Activated CD4-positive, alpha-beta memory T cell treated with anti-CD3 and anti-CD28 coated beads for 36 hours (primary cell): ENCODE results near the gene RAB44. TPM values are rescaled to one million over a fixed set of nuclear protein-coding genes. Genes with fewer than 3 reads are reported as not detected.

Experiments used
- CTCF ChIA-PET: fragments of 350-600 bp; sonication (Branson Sonifier 250); formaldehyde crosslinking; loops from one replicate; lab custom pipeline; 2021; ENCODE audit warnings: antibody characterized with exemption, inconsistent platforms; lab: Charles Lee
- POLR2A ChIA-PET: fragments of 350-600 bp; sonication (Branson Sonifier 250); formaldehyde crosslinking; loops from one replicate; lab custom pipeline; 2021; ENCODE audit warnings: antibody characterized with exemption; lab: Charles Lee
- DNase-seq: peaks from one replicate; pipeline ENCODE4 v3.0.0-alpha.2; 2020
- H3K27ac Mint-ChIP-seq: one replicate; pipeline ENCODE4 v1.8.0; 2021; ENCODE audit warnings: mixed read lengths
- H3K27me3 Mint-ChIP-seq: one replicate; pipeline ENCODE4 v1.8.0; 2021; ENCODE audit warnings: mixed read lengths
- H3K36me3 Mint-ChIP-seq: one replicate; pipeline ENCODE4 v1.8.0; 2021; ENCODE audit warnings: mixed read lengths
- H3K4me1 Mint-ChIP-seq: one replicate; pipeline ENCODE4 v1.8.0; 2021; ENCODE audit warnings: low read depth, mixed read lengths
- H3K4me3 Mint-ChIP-seq: one replicate; pipeline ENCODE4 v1.8.0; 2021; ENCODE audit warnings: mild to moderate bottlenecking, mixed read lengths
- H3K9me3 Mint-ChIP-seq: one replicate; pipeline ENCODE4 v1.8.0; 2021; ENCODE audit warnings: mixed read lengths
- intact Hi-C: fragments of 100-400 bp; cut with micrococcal nuclease; formaldehyde crosslinking; loops from one replicate; pipeline ENCODE4 v1.15.1; 2023
- total RNA-seq, 2 experiments: library from RNA; stranded (reverse); gene quantifications; one replicate each; pipeline ENCODE4 v1.2.3, GENCODE V29; 2021

The RAB44 gene
- total RNA-seq, 2 experiments from 2014 or later = 0.05 TPM

DNA sequence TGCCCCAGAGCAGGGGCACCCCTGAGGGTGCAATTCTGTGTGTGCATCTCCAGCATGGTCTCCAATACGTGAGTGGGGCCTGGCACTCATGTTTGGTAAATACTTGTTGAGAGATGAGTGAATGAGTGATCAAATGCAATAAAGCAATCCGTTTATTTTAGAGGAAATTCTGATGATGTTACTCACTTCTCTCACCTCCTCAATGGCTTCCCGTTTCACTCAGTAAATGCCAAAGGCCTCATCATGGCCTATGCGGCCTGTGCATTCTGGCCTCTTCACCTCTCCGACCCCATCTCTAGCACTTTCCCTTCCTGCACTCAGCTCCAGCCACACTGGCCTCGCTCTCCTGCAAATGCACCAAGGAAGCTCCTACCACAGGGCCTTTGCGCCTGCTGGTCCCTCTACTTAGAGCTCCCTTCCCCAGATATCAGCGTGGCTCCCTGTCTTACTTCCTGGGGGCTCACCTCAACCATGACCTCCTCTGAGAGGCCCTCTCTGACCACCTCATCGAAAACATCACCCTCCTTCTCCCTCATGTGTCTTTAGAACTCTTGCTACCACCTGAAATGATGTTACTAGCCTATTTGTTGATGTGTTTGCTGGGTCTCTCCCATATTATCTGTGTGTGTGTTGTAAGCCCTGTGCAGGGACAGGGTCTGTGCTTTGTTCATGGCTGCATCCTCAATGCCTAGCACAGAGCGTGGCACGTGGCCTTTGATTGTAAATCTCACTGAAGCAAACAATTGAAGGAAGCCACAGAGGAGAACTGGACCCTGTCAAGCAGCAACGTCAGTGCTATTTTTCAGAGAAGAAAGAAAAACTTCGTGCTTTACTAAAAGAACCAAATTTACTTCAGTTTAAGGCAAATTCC lies 42.6 kb downstream of the RAB44 start:
- ChIA-PET POLR2A (no interaction called here), CTCF (interaction anchor here (0.6 kb wide), 1 partner anchor 125 kb away, joined by 3 read pairs; no protein-coding TSS in a partner anchor)
- Mint-ChIP-seq H3K27me3 (no peaks in the 10 kb centered on the region), H3K9me3 (no peaks in the 10 kb centered on the region), H3K36me3 (no peaks in the 10 kb centered on the region), H3K4me1 (peaks cover 10% of the 10 kb centered on the region), H3K4me3 (no peak overlapping the region), H3K27ac (no peak overlapping the region)
- no peak for DNase-seq
- intact Hi-C loops = no loop called here

GRCh38 chr6:36740818-36741179 lies 43.2 kb downstream of the RAB44 start:
- Mint-ChIP-seq H3K4me1 (peaks cover 10% of the 10 kb centered on the region), H3K36me3 (no peaks in the 10 kb centered on the region), H3K27me3 (no peaks in the 10 kb centered on the region), H3K27ac (no peak overlapping the region), H3K9me3 (no peaks in the 10 kb centered on the region), H3K4me3 (no peak overlapping the region)
- CTCF ChIA-PET = interaction anchor here (0.6 kb wide), 1 partner anchor 126 kb away, joined by 3 read pairs; no protein-coding TSS in a partner anchor
- intact Hi-C loops = no loop called here
- POLR2A ChIA-PET = no interaction called here
- no peak for DNase-seq

DNA sequence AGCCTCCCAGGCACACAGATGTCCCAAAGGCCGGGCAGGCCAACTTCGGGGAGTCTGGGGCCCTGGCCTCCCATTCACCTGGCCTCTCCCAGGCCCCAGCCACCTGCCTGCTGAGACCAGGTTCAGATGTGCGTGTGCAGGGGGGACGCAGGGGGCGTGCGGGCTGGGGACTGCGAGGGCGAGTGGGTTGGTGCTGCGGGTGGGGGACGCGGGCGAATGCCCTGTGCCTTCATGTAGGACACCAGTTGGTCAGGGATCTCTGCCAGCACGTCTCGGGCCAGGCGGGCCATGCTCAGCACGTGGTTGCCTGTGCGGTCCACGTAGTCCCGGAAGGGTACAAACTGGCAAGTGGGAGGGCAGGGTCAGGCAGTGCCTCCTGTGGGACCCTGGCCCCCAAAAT lies 44.5 kb downstream of the RAB44 start:
- no peak for DNase-seq
- H3K27me3 Mint-ChIP-seq = no peaks in the 10 kb centered on the region
- no peak overlapping the region for H3K4me3 Mint-ChIP-seq
- no peak overlapping the region for H3K27ac Mint-ChIP-seq
- H3K4me1 Mint-ChIP-seq = peaks cover 10% of the 10 kb centered on the region
- H3K36me3 Mint-ChIP-seq = no peaks in the 10 kb centered on the region
- ChIA-PET POLR2A (no interaction called here), CTCF (no interaction called here)
- intact Hi-C loops = no loop called here
- H3K9me3 Mint-ChIP-seq = no peaks in the 10 kb centered on the region

DNA sequence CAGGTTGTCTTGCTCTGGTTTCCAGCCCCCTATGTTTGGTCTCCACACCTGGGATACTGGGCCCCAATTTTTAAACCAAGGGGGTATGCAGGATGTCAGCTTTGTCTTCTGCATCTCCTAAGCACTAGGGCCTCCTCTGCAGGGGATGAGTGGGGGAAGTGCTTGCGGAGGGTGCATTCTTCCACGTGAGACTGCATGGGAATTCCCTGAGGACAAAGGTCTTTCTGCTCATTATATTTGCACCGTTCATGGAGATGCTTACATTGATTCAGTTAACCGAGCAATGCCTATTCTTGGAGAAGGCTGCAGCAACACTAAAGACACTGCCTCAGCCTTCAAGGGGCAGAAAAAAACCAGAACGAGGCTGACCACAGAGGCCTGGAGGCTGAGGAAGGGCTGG lies 45.4 kb downstream of the RAB44 start:
- intact Hi-C loops = no loop called here
- Mint-ChIP-seq H3K27me3 (no peaks in the 10 kb centered on the region), H3K4me1 (peaks cover 10% of the 10 kb centered on the region), H3K9me3 (no peaks in the 10 kb centered on the region), H3K27ac (no peak overlapping the region), H3K4me3 (no peak overlapping the region), H3K36me3 (no peaks in the 10 kb centered on the region)
- ChIA-PET POLR2A (no interaction called here), CTCF (interaction anchor here (1.4 kb wide), 1 partner anchor 16 kb away, joined by 4 read pairs; no protein-coding TSS in a partner anchor)
- no peak for DNase-seq

- intact Hi-C loops = no loop called here
- H3K9me3 Mint-ChIP-seq = peaks cover 6% of the 10 kb centered on the region
- no peak overlapping the region for H3K4me3 Mint-ChIP-seq
- H3K4me1 Mint-ChIP-seq = peaks cover 10% of the 10 kb centered on the region
- DNase-seq = no peak
- no peak overlapping the region for H3K27ac Mint-ChIP-seq
- ChIA-PET CTCF (interaction anchor here (1.4 kb wide), 1 partner anchor 15 kb away, joined by 4 read pairs; no protein-coding TSS in a partner anchor), POLR2A (no interaction called here)
- no peaks in the 10 kb centered on the region for H3K27me3 Mint-ChIP-seq
- peaks cover 3% of the 10 kb centered on the region for H3K36me3 Mint-ChIP-seq
Measured at GRCh38 chr6:36743538-36744303, 46.1 kb downstream of the RAB44 start.

DNA sequence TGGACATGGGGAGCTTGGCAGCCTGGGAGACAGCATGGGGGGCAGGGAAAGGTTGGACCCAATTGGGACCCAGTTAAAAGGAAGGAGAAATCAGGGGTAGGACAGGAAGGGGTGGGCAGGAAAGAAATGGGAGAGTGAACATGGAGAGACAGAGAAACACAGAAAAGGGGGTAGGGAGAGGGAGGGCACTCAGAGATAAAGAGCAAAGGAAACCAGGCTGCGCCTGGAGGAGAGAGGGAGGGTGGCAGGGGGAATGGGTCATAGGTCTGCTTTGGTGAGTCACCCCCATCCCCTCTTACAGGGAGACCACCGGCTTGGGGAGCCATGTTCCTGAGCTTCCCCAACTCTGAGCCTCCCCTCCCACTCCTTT lies 46.7 kb downstream of the RAB44 start:
- H3K9me3 Mint-ChIP-seq = peaks cover 7% of the 10 kb centered on the region
- ChIA-PET POLR2A (no interaction called here), CTCF (interaction anchor here (1.4 kb wide), 1 partner anchor 14 kb away, joined by 4 read pairs; no protein-coding TSS in a partner anchor)
- H3K27ac Mint-ChIP-seq = no peak overlapping the region
- intact Hi-C loops = no loop called here
- no peak overlapping the region for H3K4me3 Mint-ChIP-seq
- DNase-seq = no peak
- peaks cover 3% of the 10 kb centered on the region for H3K36me3 Mint-ChIP-seq
- no peaks in the 10 kb centered on the region for H3K27me3 Mint-ChIP-seq
- peaks cover 10% of the 10 kb centered on the region for H3K4me1 Mint-ChIP-seq

DNA sequence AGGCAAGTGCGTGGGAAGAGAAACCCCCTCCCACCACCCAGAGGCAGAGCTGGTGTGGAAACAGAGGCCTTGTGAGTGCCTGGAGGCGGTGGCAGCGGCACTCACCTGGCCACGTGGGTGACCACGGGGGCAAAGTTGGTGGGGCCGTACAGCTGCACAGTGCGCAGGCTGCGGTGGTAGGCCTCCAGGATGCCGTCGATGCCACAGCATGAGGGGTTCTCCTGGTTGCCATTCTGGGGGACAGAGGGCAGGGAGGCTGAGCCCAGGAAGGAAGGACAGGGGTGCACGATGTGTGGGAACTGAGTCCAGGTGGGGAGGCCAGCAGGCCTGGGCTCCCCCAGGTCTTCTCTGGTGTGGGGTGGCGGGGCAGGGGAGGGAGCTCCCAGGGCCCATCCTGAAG lies 47.7 kb downstream of the RAB44 start:
- H3K9me3 Mint-ChIP-seq = peaks cover 12% of the 10 kb centered on the region
- DNase-seq = no peak
- POLR2A ChIA-PET = no interaction called here
- no peak overlapping the region for H3K27ac Mint-ChIP-seq
- H3K27me3 Mint-ChIP-seq = no peaks in the 10 kb centered on the region
- intact Hi-C loops = no loop called here
- H3K4me3 Mint-ChIP-seq = no peak overlapping the region
- CTCF ChIA-PET = interaction anchor here (1.2 kb wide), 1 partner anchor 14 kb away, joined by 4 read pairs; no protein-coding TSS in a partner anchor
- peaks cover 10% of the 10 kb centered on the region for H3K4me1 Mint-ChIP-seq
- H3K36me3 Mint-ChIP-seq = peaks cover 3% of the 10 kb centered on the region

DNA sequence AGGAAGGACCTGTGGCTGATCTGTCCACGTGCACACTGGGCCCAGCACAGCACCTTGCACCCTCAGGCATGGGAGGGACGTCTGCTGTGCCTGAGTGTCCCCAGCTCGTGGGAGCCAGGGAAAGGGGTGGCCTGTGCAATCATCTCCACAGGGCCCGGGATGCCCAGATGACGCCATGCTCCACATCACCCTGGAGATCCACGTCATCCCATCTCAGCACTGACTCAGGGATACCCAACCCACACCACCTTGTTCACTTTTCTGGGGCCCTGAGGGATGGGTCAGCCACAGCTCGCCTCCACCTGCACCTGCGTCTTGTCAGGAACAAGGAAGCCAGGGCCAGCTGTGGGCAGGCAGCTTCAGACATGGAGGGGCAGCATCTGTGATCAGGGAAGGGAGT lies 48.2 kb downstream of the RAB44 start:
- DNase-seq = no peak
- H3K4me3 Mint-ChIP-seq = no peak overlapping the region
- peaks cover 3% of the 10 kb centered on the region for H3K36me3 Mint-ChIP-seq
- intact Hi-C loops = no loop called here
- ChIA-PET CTCF (interaction anchor here (0.6 to 1.2 kb wide), 2 partner anchors 13 to 89 kb away, joined by 3 to 4 read pairs; no protein-coding TSS in a partner anchor), POLR2A (no interaction called here)
- H3K4me1 Mint-ChIP-seq = peaks cover 10% of the 10 kb centered on the region
- H3K27me3 Mint-ChIP-seq = no peaks in the 10 kb centered on the region
- H3K27ac Mint-ChIP-seq = no peak overlapping the region
- H3K9me3 Mint-ChIP-seq = peaks cover 16% of the 10 kb centered on the region

DNA sequence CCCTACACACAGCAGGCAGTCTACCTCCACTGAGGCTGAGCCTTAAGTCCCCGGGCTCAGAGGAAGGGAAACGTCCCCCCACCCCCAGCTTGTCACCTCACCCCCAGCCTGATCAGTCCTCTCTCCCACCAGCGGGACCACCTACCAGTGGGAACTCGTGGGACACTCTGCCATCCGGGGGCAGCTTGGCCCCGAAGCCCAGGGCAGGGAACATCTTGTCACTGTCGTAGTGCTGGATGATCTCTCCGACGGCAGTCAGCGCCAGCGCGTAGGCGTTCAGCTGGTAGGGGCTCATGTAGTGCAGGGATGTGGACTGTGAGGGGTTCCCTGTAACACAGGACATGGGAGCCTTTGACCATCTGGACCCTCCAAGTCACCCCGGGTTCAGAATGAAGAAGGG lies 48.6 kb downstream of the RAB44 start:
- CTCF ChIA-PET = interaction anchor here (0.6 to 1.2 kb wide), 2 partner anchors 13 to 90 kb away, joined by 3 to 4 read pairs; no protein-coding TSS in a partner anchor
- H3K4me1 Mint-ChIP-seq = peaks cover 12% of the 10 kb centered on the region
- no peaks in the 10 kb centered on the region for H3K27me3 Mint-ChIP-seq
- no peak overlapping the region for H3K4me3 Mint-ChIP-seq
- H3K9me3 Mint-ChIP-seq = peaks cover 16% of the 10 kb centered on the region
- intact Hi-C loops = no loop called here
- H3K36me3 Mint-ChIP-seq = peaks cover 3% of the 10 kb centered on the region
- POLR2A ChIA-PET = no interaction called here
- H3K27ac Mint-ChIP-seq = no peak overlapping the region
- DNase-seq = no peak

DNA sequence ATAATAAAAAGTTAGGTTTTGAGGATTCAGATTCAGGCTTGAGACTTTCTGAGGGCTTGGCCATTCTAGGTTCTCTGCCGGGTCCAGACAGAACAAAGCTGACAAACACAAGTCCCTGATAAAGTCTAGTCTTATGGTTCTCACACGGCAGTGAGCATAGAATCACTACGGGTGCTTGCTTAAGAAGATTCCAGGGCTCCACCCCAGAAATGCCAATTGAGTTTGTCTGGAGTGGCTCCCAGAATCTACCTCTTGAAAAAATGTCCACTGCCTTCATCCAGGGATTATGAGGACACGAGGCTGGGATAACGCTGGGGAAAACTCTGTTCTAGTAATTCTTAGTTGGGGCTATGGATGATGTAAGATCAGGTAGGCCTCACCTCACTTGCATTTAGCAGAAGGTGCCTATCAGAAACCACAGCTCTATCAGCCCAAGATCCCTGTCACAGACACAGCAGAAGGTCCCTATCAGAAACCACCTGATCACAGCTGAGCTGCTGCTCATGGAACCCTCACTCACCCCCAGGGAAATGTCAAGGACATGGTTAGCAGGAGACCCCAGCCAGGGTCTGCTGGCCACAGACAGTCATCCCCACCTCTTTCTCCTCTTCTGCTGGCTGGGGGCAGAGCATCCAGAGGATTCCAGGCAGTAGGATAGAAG lies 52.3 kb downstream of the RAB44 start:
- Mint-ChIP-seq H3K4me1 (peaks cover 32% of the 10 kb centered on the region), H3K9me3 (peaks cover 16% of the 10 kb centered on the region), H3K27ac (no peak overlapping the region), H3K4me3 (no peak overlapping the region), H3K36me3 (peaks cover 3% of the 10 kb centered on the region), H3K27me3 (no peaks in the 10 kb centered on the region)
- CTCF ChIA-PET = interaction anchor here (1.2 to 3.3 kb wide), 3 partner anchors 10 to 127 kb away, joined by 4 to 12 read pairs (median 5); no protein-coding TSS in a partner anchor
- DNase-seq = no peak
- intact Hi-C loops = loop anchor here (10.0 kb wide), 1 partner anchor 455 kb away; no protein-coding TSS in a partner anchor
- POLR2A ChIA-PET = no interaction called here

DNA sequence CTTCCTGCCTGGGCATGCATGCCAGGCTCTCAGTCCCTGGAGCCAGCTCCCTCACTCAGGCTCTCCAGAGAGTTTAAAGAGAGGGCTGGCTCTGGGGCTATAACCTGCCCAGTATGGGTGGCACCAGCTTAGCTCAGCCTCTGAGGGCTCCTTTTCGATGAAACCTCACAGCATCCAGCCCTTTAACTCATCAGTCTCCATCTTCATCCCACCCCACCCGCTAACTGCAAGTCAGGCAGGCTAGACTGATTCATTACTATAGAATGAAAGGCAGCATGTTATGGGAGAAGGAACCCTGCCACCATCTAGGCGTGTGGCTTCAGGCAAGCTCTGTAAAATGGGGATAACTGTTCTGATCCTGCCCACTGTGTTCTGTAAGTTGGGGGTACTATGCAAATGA lies 53.5 kb downstream of the RAB44 start:
- POLR2A ChIA-PET = no interaction called here
- H3K4me3 Mint-ChIP-seq = no peak overlapping the region
- no peaks in the 10 kb centered on the region for H3K27me3 Mint-ChIP-seq
- intact Hi-C loops = loop anchor here (10.0 kb wide), 1 partner anchor 454 kb away; no protein-coding TSS in a partner anchor
- H3K36me3 Mint-ChIP-seq = peaks cover 3% of the 10 kb centered on the region
- DNase-seq = no peak
- H3K4me1 Mint-ChIP-seq = peaks cover 44% of the 10 kb centered on the region
- H3K27ac Mint-ChIP-seq = no peak overlapping the region
- peaks cover 16% of the 10 kb centered on the region for H3K9me3 Mint-ChIP-seq
- CTCF ChIA-PET = interaction anchor here (1.7 to 3.3 kb wide), 2 partner anchors 9 to 13 kb away, joined by 5 to 12 read pairs; no protein-coding TSS in a partner anchor
